ENCODE measurements around the gene SYT7. TPM values are rescaled to one million over a fixed set of nuclear protein-coding genes. Genes with fewer than 3 reads are reported as not detected.

The SYT7 gene
- total and polyA plus RNA-seq, 2 of the 8 experiments (the other 6 are each of a cell fraction or from before 2014, with no cell fraction given), result 9.6 to 10.5 TPM

- TF ChIP-seq CHD7 (IDR thresholded peaks at IDR 0.05; ENCODE audit: insufficient replicate concordance, low read length), result no peak
These were observed 45.9 kb upstream of the SYT7 start (continued) for GRCh38 chr11:61626580-61627380.

All from H1 (cell line).